ENCODE measurements around the gene SLC12A9. TPM values are rescaled to one million over a fixed set of nuclear protein-coding genes. Genes with fewer than 3 reads are reported as not detected.
"Not testable (repeated sequence)": the region's sequence is repeated elsewhere in the genome, so short reads cannot be mapped to it uniquely, and the experiment has no call there.

The SLC12A9 gene
- total RNA-seq, 4 donors from 2014 or later, result 15.2 to 27.9 (median 17.2) TPM

DNA sequence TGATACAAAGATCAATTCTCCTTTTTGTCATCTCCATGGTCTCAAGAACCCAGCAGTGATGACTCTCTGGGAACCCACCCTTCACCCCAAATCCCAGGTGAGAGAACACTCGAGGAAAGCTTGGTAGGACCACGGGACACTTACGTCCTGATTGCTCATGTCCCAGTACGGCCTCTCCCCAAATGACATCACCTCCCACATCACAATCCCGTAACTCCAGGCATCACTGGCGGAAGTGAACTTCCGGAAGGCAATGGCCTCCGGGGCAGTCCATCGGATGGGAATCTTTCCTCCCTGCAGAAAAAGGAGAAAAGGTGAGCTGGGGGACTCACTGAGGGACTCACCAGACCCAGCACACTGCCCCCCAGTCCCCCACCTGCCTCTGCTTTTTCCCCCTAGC, 46.2 kb upstream of the SLC12A9 start:
- peaks cover 7 to 9% of the 10 kb centered on the region in 2 donors for H3K4me1 ChIP-seq
- H3K27me3 ChIP-seq, result no peaks in the 10 kb centered on the region
- H3K36me3 ChIP-seq, result peaks cover 34 to 39% of the 10 kb centered on the region in 2 donors
- H3K27ac ChIP-seq, result no peak overlapping the region
- H3K9me3 ChIP-seq, result no peaks in the 10 kb centered on the region
- no peak overlapping the region for H3K4me3 ChIP-seq (replicated peaks in 1 of 3)
- TF ChIP-seq POLR2A (IDR thresholded peaks at IDR 0.05), result no peak
- TF ChIP-seq, protein P1, sequence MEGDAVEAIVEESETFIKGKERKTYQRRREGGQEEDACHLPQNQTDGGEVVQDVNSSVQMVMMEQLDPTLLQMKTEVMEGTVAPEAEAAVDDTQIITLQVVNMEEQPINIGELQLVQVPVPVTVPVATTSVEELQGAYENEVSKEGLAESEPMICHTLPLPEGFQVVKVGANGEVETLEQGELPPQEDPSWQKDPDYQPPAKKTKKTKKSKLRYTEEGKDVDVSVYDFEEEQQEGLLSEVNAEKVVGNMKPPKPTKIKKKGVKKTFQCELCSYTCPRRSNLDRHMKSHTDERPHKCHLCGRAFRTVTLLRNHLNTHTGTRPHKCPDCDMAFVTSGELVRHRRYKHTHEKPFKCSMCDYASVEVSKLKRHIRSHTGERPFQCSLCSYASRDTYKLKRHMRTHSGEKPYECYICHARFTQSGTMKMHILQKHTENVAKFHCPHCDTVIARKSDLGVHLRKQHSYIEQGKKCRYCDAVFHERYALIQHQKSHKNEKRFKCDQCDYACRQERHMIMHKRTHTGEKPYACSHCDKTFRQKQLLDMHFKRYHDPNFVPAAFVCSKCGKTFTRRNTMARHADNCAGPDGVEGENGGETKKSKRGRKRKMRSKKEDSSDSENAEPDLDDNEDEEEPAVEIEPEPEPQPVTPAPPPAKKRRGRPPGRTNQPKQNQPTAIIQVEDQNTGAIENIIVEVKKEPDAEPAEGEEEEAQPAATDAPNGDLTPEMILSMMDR (IDR thresholded peaks at IDR 0.05), result no peak
- WGBS, 2 donors, result 85 to 86% methylated on average over 9 of the region's 9 CpGs
- intact Hi-C loops (cut with DNase I), result no loop called here
- no peak for DNase-seq

- WGBS, 2 donors, result 96 to 99% methylated on average over 6 of the region's 6 CpGs
- intact Hi-C loops (cut with DNase I); H3K27me3 ChIP-seq; H3K4me1 ChIP-seq; H3K27ac ChIP-seq; H3K9me3 ChIP-seq; H3K4me3 ChIP-seq (replicated peaks in 1 of 3); DNase-seq: not testable (repeated sequence)
- peaks cover 39 to 40% of the 10 kb centered on the region in 2 donors for H3K36me3 ChIP-seq
These were observed 45.6 kb upstream of the SLC12A9 start for GRCh38 chr7:100806883-100807282.

- Histone ChIP-seq H3K9me3 (no peaks in the 10 kb centered on the region), H3K4me3 (replicated peaks in 1 of 3) (no peak overlapping the region), H3K27ac (no peak overlapping the region), H3K27me3 (no peaks in the 10 kb centered on the region), H3K4me1 (peaks cover 4 to 6% of the 10 kb centered on the region in 2 donors), H3K36me3 (peaks cover 49 to 54% of the 10 kb centered on the region in 2 donors)
- intact Hi-C loops (cut with DNase I), result no loop called here
- 87 to 89% methylated on average over 5 of the region's 5 CpGs for WGBS, 2 donors
- no peak for TF ChIP-seq POLR2A (IDR thresholded peaks at IDR 0.05)
- TF ChIP-seq, protein P1 (IDR thresholded peaks at IDR 0.05), result no peak
- DNase-seq, result no peak
These were observed 44.1 kb upstream of the SLC12A9 start for GRCh38 chr7:100808354-100808875.

GRCh38 chr7:100811480-100811879, 41.0 kb upstream of the SLC12A9 start:
- 88 to 94% methylated on average over 6 of the region's 6 CpGs for WGBS, 2 donors
- DNase-seq, result no peak

GRCh38 chr7:100812729-100813128, 39.8 kb upstream of the SLC12A9 start:
- DNase-seq, result no peak
- 94 to 95% methylated on average over 22 of the region's 22 CpGs for WGBS, 2 donors
- no peaks in the 10 kb centered on the region for H3K4me1 ChIP-seq
- H3K4me3 ChIP-seq (replicated peaks in 1 of 3), result no peak overlapping the region
- peaks cover 33 to 39% of the 10 kb centered on the region in 2 donors for H3K36me3 ChIP-seq
- H3K9me3 ChIP-seq, result no peaks in the 10 kb centered on the region
- H3K27me3 ChIP-seq, result no peaks in the 10 kb centered on the region
- intact Hi-C loops (cut with DNase I), result no loop called here
- TF ChIP-seq POLR2A (IDR thresholded peaks at IDR 0.05), result no peak
- TF ChIP-seq, protein P1 (IDR thresholded peaks at IDR 0.05), result no peak
- H3K27ac ChIP-seq, result no peak overlapping the region

More at GRCh38 chr7:100811480-100811879, 41.0 kb upstream of the SLC12A9 start:
- TF ChIP-seq POLR2A (IDR thresholded peaks at IDR 0.05), result no peak
- TF ChIP-seq, protein P1 (IDR thresholded peaks at IDR 0.05), result no peak
- H3K27me3 ChIP-seq, result no peaks in the 10 kb centered on the region
- intact Hi-C loops (cut with DNase I), result no loop called here
- no peaks in the 10 kb centered on the region for H3K4me1 ChIP-seq
- no peak overlapping the region for H3K27ac ChIP-seq
- H3K4me3 ChIP-seq (replicated peaks in 1 of 3), result no peak overlapping the region
- no peaks in the 10 kb centered on the region for H3K9me3 ChIP-seq
- H3K36me3 ChIP-seq, result peaks cover 35 to 49% of the 10 kb centered on the region in 2 donors

- intact Hi-C loops (cut with DNase I); H3K27me3 ChIP-seq; H3K4me1 ChIP-seq; DNase-seq; H3K9me3 ChIP-seq; H3K27ac ChIP-seq; H3K4me3 ChIP-seq (replicated peaks in 1 of 3): not testable (repeated sequence)
- 94 to 97% methylated on average over 16 of the region's 16 CpGs for WGBS, 2 donors
- H3K36me3 ChIP-seq, result peaks cover 31 to 48% of the 10 kb centered on the region in 2 donors
These were observed 36.0 kb upstream of the SLC12A9 start for GRCh38 chr7:100816515-100816914.
